Measurements from ENCODE around the gene PHAF1.

DNA sequence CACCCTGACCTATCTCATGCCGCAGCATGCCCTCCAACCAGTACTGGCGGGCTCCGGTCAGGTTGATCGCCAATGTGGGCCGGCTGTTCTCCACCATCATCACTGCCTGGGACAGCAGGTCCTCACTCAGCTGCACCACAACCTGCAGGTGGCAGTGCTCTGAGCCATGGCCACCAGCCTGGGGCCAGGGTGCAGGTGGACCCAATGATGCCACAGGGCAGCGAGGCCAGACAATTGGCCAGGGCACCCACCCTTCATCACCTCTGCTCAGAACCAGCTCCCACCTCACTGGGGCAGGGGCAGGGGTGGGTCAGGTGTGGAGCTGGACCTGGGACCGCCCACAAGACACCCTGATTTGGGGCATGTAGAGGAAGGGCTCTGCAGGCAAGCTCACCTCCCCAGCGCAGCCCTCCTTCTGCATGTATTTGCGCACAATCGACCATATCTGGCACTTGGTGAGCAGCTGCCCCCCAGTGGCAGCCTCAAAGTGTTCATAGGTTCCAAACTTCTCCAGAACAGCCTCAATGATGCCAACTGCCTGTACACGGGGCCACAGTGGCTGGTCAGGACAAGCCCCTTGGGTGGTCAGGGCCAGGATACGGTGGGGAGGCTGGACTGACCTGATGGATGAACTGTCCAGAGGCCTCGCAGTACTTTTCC is 69.8 kb downstream of the PHAF1 start:
- no peak for TF ChIP-seq EZH2 (IDR thresholded peaks at IDR 0.05; ENCODE audit: insufficient read depth, poor library complexity, severe bottlenecking)
- TF ChIP-seq EZH2phosphoT487 (IDR thresholded peaks at IDR 0.05; ENCODE audit: insufficient read depth, low read depth), result no peak

All from GM23248 (cell line).